Activated CD8-positive, alpha-beta memory T cell treated with anti-CD3 and anti-CD28 coated beads for 48 hours (primary cell): Measurements from ENCODE around the gene ACVR2A.

Experiments
- DNase-seq, 3 experiments: peaks; one replicate each; pipeline ENCODE4 v3.0.0-alpha.2; 2020; ENCODE audit warnings: low read depth in 2 of 3, low spot score in 2 of 3

Gene ACVR2A

DNA sequence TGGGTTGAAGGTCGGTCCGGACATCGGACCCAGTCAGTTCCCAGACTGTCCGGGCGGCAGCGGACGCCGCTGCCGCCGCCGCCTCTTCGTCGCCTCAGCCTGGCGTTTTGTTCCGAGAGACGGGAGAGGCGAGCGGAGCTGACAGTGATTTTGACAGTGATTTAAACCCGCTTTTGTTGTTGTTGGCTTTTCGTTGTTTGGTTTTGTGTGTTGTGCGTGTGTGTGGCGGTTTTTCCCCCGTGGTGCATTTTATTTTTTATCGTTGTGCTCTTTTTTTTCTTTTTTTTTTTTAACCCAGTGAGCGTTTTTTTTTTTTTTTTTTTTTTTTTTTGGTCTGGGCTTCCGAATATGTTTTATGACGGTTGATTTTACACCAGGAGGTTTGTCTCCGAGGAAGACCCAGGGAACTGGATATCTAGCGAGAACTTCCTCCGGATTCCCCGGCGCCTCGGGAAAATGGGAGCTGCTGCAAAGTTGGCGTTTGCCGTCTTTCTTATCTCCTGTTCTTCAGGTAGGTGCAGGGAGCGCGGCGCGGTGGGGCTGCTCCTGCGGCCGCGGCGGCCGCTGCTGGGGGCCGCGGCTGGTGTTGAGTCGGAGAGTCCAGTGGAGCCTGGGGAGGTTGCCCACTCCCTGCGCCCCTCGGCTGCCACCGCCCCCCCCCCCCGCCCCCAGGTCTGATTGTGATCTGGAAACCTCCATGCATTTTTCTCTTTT is at the start of gene ACVR2A:
Gene ACVR2A, plus strand, starts transcription at position 333 of the 714 bp plus-strand sequence. Its CDS starts 124 bp downstream, at position 457.
- DNase-seq = no peak

DNA sequence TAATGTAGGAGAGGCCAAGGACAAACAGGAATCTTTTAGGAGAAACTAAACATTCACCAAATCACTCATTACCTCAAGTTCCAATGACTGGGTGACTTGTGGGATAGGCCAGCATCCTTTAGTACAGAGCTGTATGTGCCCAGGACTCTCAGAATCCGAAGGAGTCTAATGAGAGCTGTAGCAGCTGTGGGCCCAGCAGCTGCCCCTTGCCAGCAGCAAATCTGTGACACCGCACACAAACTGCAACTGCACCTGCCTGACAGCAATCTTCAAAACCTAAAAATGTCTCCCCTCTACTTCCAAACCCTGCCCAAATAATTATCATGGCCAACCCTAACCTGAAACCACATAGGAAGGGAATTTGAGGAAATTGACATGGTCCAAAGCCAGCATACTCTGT is 44.5 kb upstream of the ACVR2A start:
- no peak for DNase-seq

DNA sequence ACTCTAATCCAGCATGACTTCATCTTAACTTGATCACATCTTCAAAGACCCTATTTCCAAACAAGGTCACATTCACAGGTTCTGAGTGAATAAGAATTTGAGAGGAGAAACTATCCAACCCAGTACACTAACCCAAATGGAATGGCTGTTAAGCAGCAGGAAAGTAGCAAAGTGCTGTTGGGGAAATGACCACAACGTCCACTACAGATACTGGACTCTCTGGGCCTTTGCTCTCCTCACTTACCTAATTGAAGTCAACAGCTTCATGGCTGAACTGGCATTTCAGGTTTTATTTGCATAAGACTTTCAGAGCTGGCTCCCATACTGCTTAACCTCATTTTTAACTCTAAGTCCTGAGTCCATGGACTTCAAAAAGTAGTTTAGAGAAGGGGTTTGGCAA is 38.0 kb upstream of the ACVR2A start:
- no peak for DNase-seq

DNA sequence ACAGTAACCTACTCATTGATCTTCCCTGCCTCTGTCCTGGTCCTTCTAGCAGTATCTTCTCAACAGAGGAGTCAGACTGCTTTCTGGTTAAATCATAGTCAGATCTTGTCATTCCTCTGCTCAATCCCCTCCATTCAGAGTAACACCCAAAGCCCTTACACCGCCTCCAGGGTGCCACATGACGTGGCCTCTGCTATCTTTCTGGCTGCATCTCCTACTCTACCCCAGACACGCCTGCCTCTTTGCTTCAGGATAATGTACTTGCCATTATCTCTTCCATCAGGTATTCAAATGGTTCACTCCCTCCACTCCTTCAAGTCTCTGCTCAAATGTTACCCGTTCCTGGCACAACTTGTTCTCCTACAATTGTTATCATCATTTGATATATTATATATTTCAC is 36.3 kb upstream of the ACVR2A start:
- DNase-seq = no peak

GRCh38 chr2:147810883-147811765 is 33.7 kb upstream of the ACVR2A start:
- DNase-seq = no peak

DNA sequence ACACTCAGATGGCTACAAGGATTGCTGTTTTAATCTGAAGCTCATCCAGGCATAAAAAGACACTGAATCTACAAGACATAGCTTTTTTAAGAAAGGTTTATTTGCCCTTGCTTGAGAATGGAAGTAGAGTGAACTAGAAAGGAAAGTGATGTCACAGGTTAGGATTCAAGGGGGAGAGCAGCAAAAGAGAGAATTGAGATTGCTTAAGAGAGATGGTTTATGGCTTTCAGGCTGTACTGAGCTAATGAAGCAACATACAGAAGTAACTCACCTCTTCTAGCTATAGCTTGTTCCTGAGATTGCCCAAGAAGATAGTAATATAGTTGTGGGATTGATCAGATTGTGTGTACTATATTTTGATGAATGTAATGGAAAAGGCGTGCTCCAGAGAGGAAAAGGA is 26.1 kb upstream of the ACVR2A start:
- DNase-seq = no peak

GRCh38 chr2:147824620-147825019 is 20.2 kb upstream of the ACVR2A start:
- no peak for DNase-seq

DNA sequence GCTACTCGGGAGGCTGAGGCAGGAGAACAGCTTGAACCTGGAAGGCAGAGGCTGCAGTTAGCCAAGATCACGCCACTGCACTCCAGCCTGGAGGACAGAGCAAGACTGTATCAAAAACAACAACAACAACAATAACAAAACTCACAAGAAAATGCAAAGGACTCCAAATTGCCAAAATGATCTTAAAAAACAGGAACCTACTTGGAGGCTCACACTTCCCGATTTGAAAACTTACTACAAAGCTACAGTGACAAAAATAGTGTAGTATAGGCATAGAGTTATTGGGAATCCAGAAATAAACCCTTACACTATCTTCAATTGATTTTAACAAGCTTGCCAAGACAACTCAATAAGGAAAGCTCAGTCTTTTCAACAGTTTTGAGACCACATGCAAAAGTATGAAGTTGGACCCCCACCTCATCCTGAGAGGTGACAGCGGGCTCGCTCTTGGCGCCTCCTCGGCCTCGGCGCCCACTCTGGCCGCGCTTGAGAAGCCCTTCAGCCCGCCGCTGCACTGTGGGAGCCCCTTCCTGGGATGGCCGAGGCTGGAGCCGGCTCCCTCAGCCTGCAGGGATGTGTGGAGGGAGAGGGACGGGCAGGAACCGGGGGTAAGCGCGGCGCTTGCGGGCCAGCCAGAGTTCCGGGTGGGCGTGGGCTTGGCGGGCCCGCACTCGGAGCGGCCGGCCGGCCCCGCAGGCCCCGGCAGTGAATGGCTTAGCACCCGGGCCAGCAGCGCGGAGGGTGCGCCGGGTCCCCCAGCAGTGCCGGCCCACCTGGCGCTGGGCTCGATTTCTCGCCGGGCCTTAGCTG is 18.3 kb upstream of the ACVR2A start:
- no peak for DNase-seq

DNA sequence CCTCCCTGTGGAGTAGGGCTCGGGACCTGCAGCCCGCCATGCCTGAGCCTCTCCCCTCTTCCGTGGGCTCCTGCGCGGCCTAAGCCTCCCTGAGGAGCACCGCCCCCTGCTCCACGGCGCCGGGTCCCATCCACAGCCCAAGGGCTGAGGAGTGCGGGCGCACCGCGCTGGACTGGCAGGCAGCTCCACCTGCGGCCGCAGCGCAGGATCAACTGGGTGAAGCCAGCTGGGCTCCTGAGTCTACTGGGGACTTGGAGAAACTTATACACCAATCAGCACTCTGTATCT is 17.8 kb upstream of the ACVR2A start:
- no peak for DNase-seq

DNA sequence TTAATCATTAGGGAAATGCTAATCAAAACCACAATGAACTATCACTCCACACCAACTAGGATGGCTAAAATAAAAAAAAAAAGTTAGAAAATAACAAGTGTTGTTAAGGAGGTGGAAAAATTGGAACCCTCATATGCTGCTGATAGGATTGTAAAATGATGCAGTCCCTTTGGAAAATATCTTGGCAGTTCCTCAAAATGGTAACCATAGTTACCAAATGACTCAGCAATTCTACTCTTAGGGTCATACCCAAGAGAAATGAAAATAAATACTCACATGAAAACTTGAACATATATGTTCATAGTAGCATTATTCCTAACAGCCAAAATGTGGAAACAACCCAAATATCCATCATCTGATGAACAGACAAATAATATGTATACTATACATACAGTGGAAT is 15.7 kb upstream of the ACVR2A start:
- DNase-seq = no peak

DNA sequence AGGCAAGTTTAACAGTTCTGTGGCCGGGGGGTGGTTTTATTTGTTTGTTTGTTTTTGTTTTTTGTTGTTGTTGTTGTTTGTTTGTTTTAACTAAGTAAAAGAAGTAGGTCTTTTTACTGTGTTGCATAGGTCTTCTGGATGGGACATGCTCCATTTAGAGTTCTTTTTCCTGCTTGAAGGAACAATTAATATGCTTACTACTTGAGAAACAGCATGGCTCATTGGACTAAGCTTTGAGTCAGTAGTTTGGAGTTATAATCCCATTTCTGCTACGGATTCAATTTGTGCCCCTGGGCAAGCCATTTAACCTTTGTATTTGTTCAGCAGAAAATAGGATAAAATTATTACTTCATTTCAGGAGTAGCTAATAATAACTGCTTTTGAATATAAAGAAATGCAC is 8.7 kb upstream of the ACVR2A start:
- no peak for DNase-seq

DNA sequence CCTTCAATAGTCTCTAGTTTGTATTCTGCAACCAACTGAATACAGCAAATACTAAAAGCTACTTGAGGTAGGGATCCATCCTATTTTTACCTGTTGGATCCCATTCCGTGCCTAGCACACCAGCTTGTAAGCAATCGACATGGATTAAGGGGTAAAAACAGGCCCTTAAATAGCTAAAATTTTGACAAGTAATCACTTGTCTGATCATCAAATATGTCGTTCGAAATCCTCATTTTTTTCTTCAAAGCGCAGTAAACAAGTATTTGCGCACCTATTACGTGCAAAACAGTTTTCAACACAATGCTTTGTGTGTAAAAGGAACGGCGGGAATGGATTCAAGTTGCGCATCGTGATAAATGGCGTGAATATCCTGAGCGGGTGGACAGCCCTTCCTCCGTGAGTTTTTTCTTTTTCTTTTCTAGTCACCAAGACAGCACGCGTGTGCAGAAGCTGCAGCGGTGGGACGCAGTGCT is 1.4 kb upstream of the ACVR2A start:
- DNase-seq = no peak

DNA sequence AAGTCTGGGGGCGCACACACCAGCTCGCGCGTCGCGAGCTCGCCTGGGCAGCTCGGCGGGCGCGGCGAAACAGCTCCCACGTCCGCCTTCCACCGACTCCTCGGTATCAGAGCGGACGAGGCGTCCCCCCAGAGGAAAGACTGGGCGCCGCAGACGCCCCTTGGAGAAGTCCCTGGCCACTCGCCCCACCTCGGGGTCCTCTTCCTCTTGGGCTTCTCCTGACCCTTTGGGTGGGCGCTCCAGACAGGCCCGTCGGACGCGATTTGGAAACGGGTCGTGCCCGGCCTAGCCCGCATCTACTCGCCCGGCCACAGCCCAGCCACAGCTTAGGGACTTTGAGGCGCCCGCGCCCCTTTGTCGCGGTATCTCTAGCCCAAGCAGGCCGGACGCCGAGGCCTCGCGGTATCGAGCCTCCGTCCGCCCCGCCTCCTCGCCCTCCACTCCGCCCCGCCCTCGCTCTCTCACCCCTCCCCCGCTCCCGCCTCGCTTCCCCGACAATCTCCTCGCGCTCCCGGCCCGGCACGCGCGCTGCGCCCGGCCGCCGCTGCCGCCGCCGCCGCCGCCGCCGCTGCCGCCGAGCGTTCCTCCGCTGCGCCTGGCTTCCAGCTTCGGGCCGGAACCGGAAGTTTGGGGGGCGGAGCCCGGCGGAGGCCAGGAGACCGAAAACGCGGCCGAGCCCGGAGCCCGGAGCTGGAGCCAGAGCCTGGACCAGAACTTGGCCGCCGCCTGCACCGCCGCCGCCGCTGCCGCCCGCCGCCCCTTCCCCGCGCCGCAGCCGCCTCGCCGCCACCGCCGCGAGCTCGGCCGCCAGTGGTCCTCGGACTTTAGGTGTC is 749 bp upstream of the ACVR2A start:
- DNase-seq = peak; percentile 55 to 70 (median 57)

- peak in 1 of 3 experiments; percentile 2 for DNase-seq
Observed at GRCh38 chr2:147845411-147845971, 662 bp downstream of the ACVR2A start.

DNA sequence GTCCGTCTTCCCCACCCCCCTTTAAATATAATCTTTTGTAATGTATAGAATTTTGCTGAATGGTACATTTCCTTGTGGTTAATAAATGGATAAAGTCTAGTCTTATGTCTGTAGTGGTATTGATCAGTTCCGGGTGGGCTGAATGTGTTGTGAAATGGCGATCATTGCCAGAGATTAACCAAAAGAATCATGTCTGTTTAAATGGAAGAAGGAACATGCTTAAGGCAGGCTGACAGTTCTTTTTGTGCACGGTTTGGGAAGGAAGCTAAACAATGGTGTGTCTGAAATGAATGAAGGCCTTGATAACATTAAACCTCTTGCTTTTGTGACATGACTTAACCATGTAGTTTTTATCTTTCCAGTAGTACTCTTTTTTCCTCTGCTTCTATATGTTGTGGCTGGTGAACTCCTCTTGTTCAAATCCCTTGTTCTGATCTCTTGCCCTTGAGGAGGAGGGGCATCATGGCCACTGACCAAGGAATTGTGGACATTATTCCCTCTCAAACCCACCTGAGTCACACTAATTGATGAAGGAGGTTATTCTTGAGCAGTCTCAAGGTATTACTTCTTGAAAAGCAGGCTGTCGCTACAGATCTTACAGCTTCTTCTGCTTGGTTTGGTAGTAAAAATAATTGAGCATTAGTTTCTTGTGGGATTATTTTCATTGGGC is 1.7 kb downstream of the ACVR2A start:
- DNase-seq = no peak

GRCh38 chr2:147847746-147848391 is 3.0 kb downstream of the ACVR2A start:
- no peak for DNase-seq

- no peak for DNase-seq
Observed at GRCh38 chr2:147850838-147851237, 6.0 kb downstream of the ACVR2A start.

DNA sequence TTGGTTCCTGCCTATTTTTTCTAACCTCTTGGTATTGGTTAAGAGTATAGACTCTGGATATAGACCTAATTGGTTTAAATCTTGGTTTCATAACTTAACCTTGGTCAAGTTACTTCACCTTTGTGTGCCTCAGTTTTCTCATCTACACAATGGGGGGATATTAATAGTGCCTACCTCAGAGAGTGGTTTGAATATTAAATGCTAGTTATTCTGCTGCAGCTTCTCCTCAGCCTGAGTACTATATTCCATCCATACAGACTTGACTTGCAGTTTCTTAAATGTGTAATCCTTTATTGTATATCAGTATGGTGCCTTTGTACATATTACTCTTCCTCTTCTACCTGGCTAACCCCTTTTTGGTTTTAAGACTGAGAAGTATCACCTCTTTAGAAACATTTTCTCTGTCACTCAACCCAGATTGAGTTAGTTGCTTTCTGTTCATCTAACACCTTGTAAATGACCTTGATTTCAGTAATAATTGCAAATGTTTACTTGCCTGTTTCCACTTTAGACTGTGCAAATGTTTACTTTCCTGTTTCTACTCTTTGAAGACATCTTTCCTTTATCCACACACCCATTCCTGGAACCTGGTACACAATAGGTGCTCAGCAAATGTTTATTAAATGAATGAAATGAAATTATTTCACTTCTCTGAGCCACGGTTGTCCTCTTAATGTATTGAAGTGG is 6.6 kb downstream of the ACVR2A start:
- DNase-seq = no peak
